HepG2 (cell line): ENCODE results near the gene BCL2. TPM values are rescaled to one million over a fixed set of nuclear protein-coding genes. Genes with fewer than 3 reads are reported as not detected.
A peak's percentile ranks its signal among the peaks of the same experiment; 100 is the strongest.

ENCODE experiments used
- ELF3 ChIP-seq: IDR thresholded peaks from 2 replicates; pipeline ENCODE4 v1.6.1; 2016; ENCODE audit warnings: missing genetic modification reagents, missing compliant biosample characterization
- KDM5B ChIP-seq: sonication (generic); formaldehyde crosslinking; IDR thresholded peaks from 2 replicates; pipeline ENCODE4 v1.4.0; 2020; ENCODE audit warnings: missing genetic modification reagents, mild to moderate bottlenecking, borderline replicate concordance
- MLLT10 ChIP-seq: sonication (generic); formaldehyde crosslinking; IDR thresholded peaks from 2 replicates; pipeline ENCODE4 v1.4.0; 2020; ENCODE audit warnings: missing genetic modification reagents
- SMAD3 ChIP-seq: sonication (generic); formaldehyde crosslinking; IDR thresholded peaks from 2 replicates; pipeline ENCODE4 v1.4.0; 2020; ENCODE audit warnings: missing genetic modification reagents
- SRSF1 ChIP-seq: fragments of 200-400 bp; formaldehyde crosslinking; optimal IDR thresholded peaks from 2 replicates; pipeline ENCODE3; 2017; ENCODE audit warnings: mild to moderate bottlenecking, low read depth, low read length, moderate library complexity
- TFE3 ChIP-seq: IDR thresholded peaks from 2 replicates; pipeline ENCODE4 v1.6.1; 2016
- ZFP36L1 ChIP-seq: sonication (generic); formaldehyde crosslinking; IDR thresholded peaks from 2 replicates; pipeline ENCODE4 v1.8.0; 2022; ENCODE audit warnings: mild to moderate bottlenecking, missing genetic modification reagents, moderate library complexity
- ZHX1 ChIP-seq: sonication (generic); formaldehyde crosslinking; IDR thresholded peaks from 2 replicates; pipeline ENCODE4 v1.8.1; 2022; ENCODE audit warnings: low read depth, mild to moderate bottlenecking, missing genetic modification reagents
- ZNF143 ChIP-seq: sonication (generic); formaldehyde crosslinking; IDR thresholded peaks from 2 replicates; pipeline ENCODE4 v1.4.0; 2020; ENCODE audit warnings: missing genetic modification reagents
- ZNF367 ChIP-seq: sonication (generic); formaldehyde crosslinking; IDR thresholded peaks from 2 replicates; pipeline ENCODE4 v1.4.0; 2020; ENCODE audit warnings: missing genetic modification reagents, borderline replicate concordance
- ZNF407 ChIP-seq: sonication (generic); formaldehyde crosslinking; IDR thresholded peaks from one replicate; pipeline ENCODE4 v1.5.1; 2020; ENCODE audit warnings: mild to moderate bottlenecking, missing genetic modification reagents; ENCODE audit errors: not compliant biosample characterization
- ZNF513 ChIP-seq: sonication (generic); formaldehyde crosslinking; conservative IDR thresholded peaks from 2 replicates; pipeline ENCODE4 v1.5.0; 2020; ENCODE audit warnings: missing genetic modification reagents
- ZNF577 ChIP-seq: sonication (generic); formaldehyde crosslinking; IDR thresholded peaks from 2 replicates; pipeline ENCODE4 v1.4.0; 2020; ENCODE audit warnings: mild to moderate bottlenecking, low read depth, missing genetic modification reagents, borderline replicate concordance
- polyA plus RNA-seq, 8 experiments: library from polyadenylated mRNA; depleted of rRNA in 3 of 8; stranded (reverse) in 7 of 8; unstranded in 1 of 8; fragments of >200 nt; fragmentation: Illumina TruSeq in 4 of 8; extraction: Trizol in 4 of 8; gene quantifications; 2 replicates each; pipeline versions ENCODE4 v1.2.1 to v1.2.3, GENCODE V29; 2011 to 2016; ENCODE audit warnings: low read depth in 4 of 8, missing spikeins in 1 of 8, mixed read lengths in 1 of 8; ENCODE audit not compliant: insufficient read depth in 1 of 8
- total RNA-seq, 5 experiments: library from RNA; depleted of rRNA; stranded (reverse); fragments of >200 nt; fragmentation: Illumina TruSeq; extraction: Trizol; gene quantifications; 2 replicates each; pipeline ENCODE4 v1.2.3, GENCODE V29; 2016; ENCODE audit warnings: low read depth in 1 of 5

Gene BCL2
- total and polyA plus RNA-seq, 2 of the 13 experiments (the other 11 are each of a cell fraction or from before 2014, with no cell fraction given): 0.07 to 0.53 TPM

GRCh38 chr18:63367053-63367953 lies 47.7 kb upstream of the BCL2 start, which contains the start of gene KDSR (continued):
- TF ChIP-seq ZHX1 (CRISPR knock-in tag) (peak; percentile 70; the same call in 1 of the 2 replicates), ZNF513 (CRISPR knock-in tag) (no peak), SRSF1 (peak; percentile 60), ZNF143 (CRISPR knock-in tag) (0 out of 2 replicates have a peak, but pooled peaks have one; percentile 50), TFE3 (CRISPR knock-in tag) (no peak; the same call in 1 of the 2 replicates), SMAD3 (CRISPR knock-in tag) (peak; percentile 76), ZNF367 (CRISPR knock-in tag) (no peak), ZNF407 (peak; percentile 89), ZFP36L1 (CRISPR knock-in tag) (0 out of 2 replicates have a peak, but pooled peaks have one; percentile 61), KDM5B (CRISPR knock-in tag) (peak; percentile 86), MLLT10 (CRISPR knock-in tag) (no peak), ELF3 (peak; percentile 69), ZNF577 (CRISPR knock-in tag) (no peak)
